NCI-H2081 (cell line): ENCODE measurements around the gene GPX1.
"Not testable (repeated sequence)": the region's sequence is repeated elsewhere in the genome, so short reads cannot be mapped to it uniquely, and the experiment has no call there.

Experiments used
- DNase-seq, 2 experiments: peaks; one replicate each; lab custom pipeline; 2025; lab: John Stamatoyannopoulos, UW

The GPX1 gene

GRCh38 chr3:49357443-49358216, 523 bp downstream of the GPX1 start:
- DNase-seq, result peak in 1 of 2 experiments; percentile 21

GRCh38 chr3:49357095-49357442, 1.1 kb downstream of the GPX1 start:
- DNase-seq, result peak in 1 of 2 experiments; percentile 24

- DNase-seq, result no peak
Measured at GRCh38 chr3:49352890-49353421, 5.2 kb downstream of the GPX1 start.

- no peak for DNase-seq
Measured at GRCh38 chr3:49352281-49352680, 5.9 kb downstream of the GPX1 start.

- DNase-seq, result no peak
Measured at GRCh38 chr3:49351521-49352011, 6.6 kb downstream of the GPX1 start.

GRCh38 chr3:49349348-49350114, 8.6 kb downstream of the GPX1 start:
- DNase-seq, result no peak

- not testable (repeated sequence) for DNase-seq
Measured at GRCh38 chr3:49348361-49348760, 9.8 kb downstream of the GPX1 start.

GRCh38 chr3:49346797-49347251, 11.3 kb downstream of the GPX1 start:
- no peak for DNase-seq

- DNase-seq, result no peak
Measured at GRCh38 chr3:49343163-49343562, 15.0 kb downstream of the GPX1 start.

GRCh38 chr3:49341996-49342395, 16.2 kb downstream of the GPX1 start:
- no peak for DNase-seq

GRCh38 chr3:49339941-49340800, 18.0 kb downstream of the GPX1 start, which contains the start of gene USP4:
TSS of gene USP4 (minus strand) at chr3:49340053. CDS start at chr3:49340024, 29 bp downstream.
- peak; percentile 79 to 89 for DNase-seq

GRCh38 chr3:49339581-49339940, 18.6 kb downstream of the GPX1 start:
- DNase-seq, result peak in 1 of 2 experiments; percentile 23

GRCh38 chr3:49333916-49334633, 24.1 kb downstream of the GPX1 start:
- DNase-seq, result no peak

- DNase-seq, result no peak
Measured at GRCh38 chr3:49333091-49333490, 25.1 kb downstream of the GPX1 start.

GRCh38 chr3:49329186-49329585, 29.0 kb downstream of the GPX1 start:
- DNase-seq, result no peak

- DNase-seq, result not testable (repeated sequence)
Measured at GRCh38 chr3:49328350-49328749, 29.8 kb downstream of the GPX1 start.

- no peak for DNase-seq
Measured at GRCh38 chr3:49327485-49327884, 30.7 kb downstream of the GPX1 start.

- no peak for DNase-seq
Measured at GRCh38 chr3:49324768-49325167, 33.4 kb downstream of the GPX1 start.

GRCh38 chr3:49316696-49317457, 41.3 kb downstream of the GPX1 start:
- no peak for DNase-seq
